HepG2 (cell line): ENCODE measurements around the gene RASGRF1. TPM values are rescaled to one million over a fixed set of nuclear protein-coding genes. Genes with fewer than 3 reads are reported as not detected.

Source experiments
- ATAC-seq: fragments of 200-7000 bp; cut with Tn5 transposase; 3 replicates; pipeline ENCODE4 v1.9.1; 2020; ENCODE audit warnings: mild to moderate bottlenecking, moderate library complexity
- BruUV-seq: library from RNA; stranded (reverse); fragments of 400-500 nt; replicated peaks from 2 replicates; lab custom pipeline; 2021; lab: Mats Ljungman, UMichigan
- CTCF ChIA-PET: fragments of 300-600 bp; formaldehyde crosslinking; extraction: SDS; loops from one replicate; lab custom pipeline; 2021; ENCODE audit warnings: low total read pairs, inconsistent platforms, low intra/inter-chr PET ratio; lab: Yijun Ruan, JAX
- POLR2A ChIA-PET: fragments of 350-600 bp; sonication (Branson Sonifier 250); formaldehyde crosslinking; loops from one replicate; lab custom pipeline; 2020; ENCODE audit warnings: antibody characterized with exemption, inconsistent platforms; lab: Yijun Ruan, JAX
- DNase-seq: peaks from one replicate; pipeline ENCODE4 v3.0.0-alpha.2; 2015; ENCODE audit warnings: low spot score
- FAIRE-seq: peaks from 3 replicates; lab custom pipeline; 2011; peaks lifted over from hg19 to GRCh38; lab: Jason Lieb, UNC
- H2AFZ ChIP-seq: one replicate; pipeline ENCODE4 v1.6.1; 2011; ENCODE audit warnings: low read length, inconsistent platforms
- H3K27ac ChIP-seq: fragments of 300-600 bp; 3 replicates; pipeline ENCODE4 v1.8.0; 2011; ENCODE audit warnings: mixed run types, mild to moderate bottlenecking, mixed read lengths, low read length, inconsistent platforms; ENCODE audit not compliant: insufficient read depth; ENCODE audit errors: extremely low read length
- H3K27me3 ChIP-seq, 2 experiments: fragments of 200-600 bp in 1 of 2; 2 replicates in 1 of 2; 3 replicates in 1 of 2; pipeline versions ENCODE4 v1.6.0 to v1.8.0; 2011; ENCODE audit warnings: low read length in 2 of 2, mild to moderate bottlenecking in 2 of 2, moderate library complexity in 2 of 2, inconsistent platforms in 1 of 2; ENCODE audit not compliant: insufficient read depth in 2 of 2, control insufficient read depth in 1 of 2
- H3K36me3 ChIP-seq, 2 experiments: fragments of 200-600 bp in 1 of 2; replicated peaks in 1 of 2; 2 replicates in 1 of 2; 3 replicates in 1 of 2; pipeline versions ENCODE4 v1.5.1 to v1.8.0; 2011; ENCODE audit warnings: low read length in 2 of 2, inconsistent platforms in 1 of 2; ENCODE audit not compliant: insufficient read depth in 2 of 2, control insufficient read depth in 1 of 2
- H3K4me1 ChIP-seq: 2 replicates; pipeline ENCODE4 v1.5.1; 2012; ENCODE audit warnings: low read length, inconsistent platforms; ENCODE audit not compliant: insufficient read depth
- H3K4me2 ChIP-seq: 2 replicates; pipeline ENCODE4 v1.6.0; 2011; ENCODE audit warnings: low read depth, low read length, inconsistent platforms
- H3K4me3 ChIP-seq, 3 experiments: fragments of 200-600 bp in 1 of 3; sonication (generic), shearing (Covaris generic) in 1 of 3; replicated peaks in 1 of 3; 2 replicates each; pipeline ENCODE4 v1.5.1; 2011 to 2016; ENCODE audit warnings: low read length in 3 of 3, inconsistent platforms in 2 of 3, low read depth in 2 of 3, mild to moderate bottlenecking in 2 of 3, control low read depth in 1 of 3, mixed read lengths in 1 of 3; ENCODE audit not compliant: insufficient read depth in 1 of 3
- H3K79me2 ChIP-seq: one replicate; pipeline ENCODE4 v1.6.1; 2011; ENCODE audit warnings: low read length, inconsistent platforms; ENCODE audit not compliant: insufficient read depth
- H3K9ac ChIP-seq: 2 replicates; pipeline ENCODE4 v1.6.0; 2011; ENCODE audit warnings: mild to moderate bottlenecking, low read depth, low read length, inconsistent platforms; ENCODE audit not compliant: insufficient read depth
- H3K9me3 ChIP-seq: 2 replicates; pipeline ENCODE4 v1.5.1; 2012; ENCODE audit warnings: mild to moderate bottlenecking, low read length
- H4K20me1 ChIP-seq: 2 replicates; pipeline ENCODE4 v1.6.0; 2011; ENCODE audit warnings: inconsistent platforms, mild to moderate bottlenecking, low read length, moderate library complexity; ENCODE audit not compliant: insufficient read depth
- ETS1 ChIP-seq: sonication (generic); formaldehyde crosslinking; IDR thresholded peaks from 2 replicates; pipeline ENCODE4 v1.4.0; 2020; ENCODE audit warnings: missing genetic modification reagents
- NCOA2 ChIP-seq: sonication (generic); formaldehyde crosslinking; IDR thresholded peaks from 2 replicates; pipeline ENCODE4 v1.8.0; 2022; ENCODE audit warnings: inconsistent platforms
- RCOR2 ChIP-seq: IDR thresholded peaks from 2 replicates; pipeline ENCODE4 v1.6.1; 2016; ENCODE audit warnings: missing biosample characterization, missing genetic modification reagents
- RFX3 ChIP-seq: IDR thresholded peaks from 2 replicates; pipeline ENCODE4 v1.6.1; 2016; ENCODE audit warnings: missing biosample characterization, missing genetic modification reagents
- SOX13 ChIP-seq, 3 experiments: fragments of 450-650 bp in 1 of 3; sonication (generic) in 1 of 3; formaldehyde crosslinking in 1 of 3; IDR thresholded peaks in 2 of 3; conservative IDR thresholded peaks in 1 of 3; 2 replicates each; pipeline versions ENCODE4 v1.5.0 to v1.6.1; 2016 to 2020; ENCODE audit warnings: antibody characterized with exemption in 1 of 3, mild to moderate bottlenecking in 1 of 3, missing compliant biosample characterization in 1 of 3, missing genetic modification reagents in 1 of 3, moderate library complexity in 1 of 3
- STAT5B ChIP-seq: sonication (generic); formaldehyde crosslinking; IDR thresholded peaks from 2 replicates; pipeline ENCODE4 v1.4.0; 2020; ENCODE audit warnings: missing genetic modification reagents
- TARDBP ChIP-seq: sonication (generic); formaldehyde crosslinking; IDR thresholded peaks from 2 replicates; pipeline ENCODE4 v1.8.0; 2022; ENCODE audit warnings: mild to moderate bottlenecking, missing genetic modification reagents
- YY1 ChIP-seq: IDR thresholded peaks from 2 replicates; pipeline ENCODE4 v1.6.1; 2011; ENCODE audit warnings: low read length, low read depth, moderate library complexity, mild to moderate bottlenecking; ENCODE audit not compliant: insufficient read depth, insufficient replicate concordance
- ZBTB4 ChIP-seq: sonication (generic); formaldehyde crosslinking; IDR thresholded peaks from 2 replicates; pipeline ENCODE4 v1.4.0; 2020; ENCODE audit warnings: missing genetic modification reagents, mild to moderate bottlenecking, borderline replicate concordance
- ZNF280B ChIP-seq: sonication (generic); formaldehyde crosslinking; IDR thresholded peaks from 2 replicates; pipeline ENCODE4 v1.5.0; 2020; ENCODE audit warnings: missing genetic modification reagents, mild to moderate bottlenecking, borderline replicate concordance
- ZNF335 ChIP-seq: sonication (generic); formaldehyde crosslinking; IDR thresholded peaks from 2 replicates; pipeline ENCODE4 v1.4.0; 2020; ENCODE audit warnings: missing genetic modification reagents
- ZNF383 ChIP-seq: sonication (generic); formaldehyde crosslinking; IDR thresholded peaks from 2 replicates; pipeline ENCODE4 v1.4.0; 2020; ENCODE audit warnings: missing genetic modification reagents, mild to moderate bottlenecking, borderline replicate concordance
- ZNF496 ChIP-seq: sonication (generic); formaldehyde crosslinking; IDR thresholded peaks from 2 replicates; pipeline ENCODE4 v1.8.1; 2023; ENCODE audit warnings: mild to moderate bottlenecking, moderate library complexity, missing genetic modification reagents; ENCODE audit not compliant: insufficient replicate concordance
- ZNF563 ChIP-seq: sonication (generic); formaldehyde crosslinking; IDR thresholded peaks from 2 replicates; pipeline ENCODE4 v1.8.0; 2022; ENCODE audit warnings: mild to moderate bottlenecking, moderate library complexity, missing genetic modification reagents
- ZNF598 ChIP-seq: sonication (generic); formaldehyde crosslinking; IDR thresholded peaks from 2 replicates; pipeline ENCODE4 v1.5.1; 2020; ENCODE audit warnings: mild to moderate bottlenecking, missing genetic modification reagents, borderline replicate concordance
- ZNF672 ChIP-seq: sonication (generic); formaldehyde crosslinking; IDR thresholded peaks from 2 replicates; pipeline ENCODE4 v1.8.1; 2022; ENCODE audit warnings: missing genetic modification reagents
- WGBS: methylation state at CpG from one replicate; pipeline ENCODE4 v1.1.6; 2017; ENCODE audit warnings: low lambda C conversion rate; 5-methylcytosine and 5-hydroxymethylcytosine counted together
- in situ Hi-C: cut with HindIII; loops from 2 replicates; pipeline ENCODE4 v1.10.0; 2017; ENCODE audit warnings: low pct_unique_long_range_greater_than_20kb; ENCODE audit not compliant: extremely low pct_ligation_motif_present
- intact Hi-C: fragments of 100-400 bp; cut with micrococcal nuclease; formaldehyde crosslinking; loops from one replicate; pipeline ENCODE4 v1.10.0; 2022; ENCODE audit not compliant: unreplicated experiment
- polyA plus RNA-seq, 8 experiments: library from polyadenylated mRNA; depleted of rRNA in 3 of 8; stranded (reverse) in 7 of 8; unstranded in 1 of 8; fragments of >200 nt; fragmentation: Illumina TruSeq in 4 of 8; extraction: Trizol in 4 of 8; gene quantifications; 2 replicates each; pipeline versions ENCODE4 v1.2.1 to v1.2.3, GENCODE V29; 2011 to 2016; ENCODE audit warnings: low read depth in 4 of 8, missing spikeins in 1 of 8, mixed read lengths in 1 of 8; ENCODE audit not compliant: insufficient read depth in 1 of 8
- total RNA-seq, 5 experiments: library from RNA; depleted of rRNA; stranded (reverse); fragments of >200 nt; fragmentation: Illumina TruSeq; extraction: Trizol; gene quantifications; 2 replicates each; pipeline ENCODE4 v1.2.3, GENCODE V29; 2016; ENCODE audit warnings: low read depth in 1 of 5

RASGRF1 gene
- total and polyA plus RNA-seq, 2 of the 13 experiments (the other 11 are each of a cell fraction or from before 2014, with no cell fraction given): 0.55 to 3.0 TPM

- in situ Hi-C loops (no loop called here), intact Hi-C loops (loop anchor here (1.0 kb wide), 1 partner anchor 68 kb away; no protein-coding TSS in a partner anchor)
- no peak for FAIRE-seq
- H3K4me2 ChIP-seq: no peak overlapping the region
- ChIA-PET POLR2A (interaction anchor here (1.2 to 2.1 kb wide), 6 partner anchors 9 to 66 kb away, joined by 3 to 20 read pairs (median 6); no protein-coding TSS in a partner anchor), CTCF (interaction anchor here (1.7 to 2.1 kb wide), 2 partner anchors 28 to 69 kb away, joined by 15 to 18 read pairs; no protein-coding TSS in a partner anchor)
- H3K4me1 ChIP-seq: peaks cover 46% of the 10 kb centered on the region
- no peaks in the 10 kb centered on the region for H4K20me1 ChIP-seq
- no peak for ATAC-seq
- H3K27ac ChIP-seq: no peak overlapping the region
- TF ChIP-seq ZNF598 (CRISPR knock-in tag) (no peak), TARDBP (CRISPR knock-in tag) (no peak), ZNF563 (CRISPR knock-in tag) (no peak), ZNF335 (no peak), RFX3 (CRISPR knock-in tag) (no peak), YY1 (no peak), ZBTB4 (0 out of 2 replicates have a peak, but pooled peaks have one; percentile 12), ZNF280B (CRISPR knock-in tag) (0 out of 2 replicates have a peak, but pooled peaks have one; percentile 11), ZNF383 (CRISPR knock-in tag) (no peak), RCOR2 (CRISPR knock-in tag) (no peak), STAT5B (CRISPR knock-in tag) (no peak), ZNF672 (CRISPR knock-in tag) (0 out of 2 replicates have a peak, but pooled peaks have one; percentile 19), ETS1 (CRISPR knock-in tag) (no peak), ZNF496 (CRISPR knock-in tag) (no peak), NCOA2 (CRISPR knock-in tag) (no peak), SOX13 (IDR thresholded peaks at IDR 0.05) (no peak), SOX13 (CRISPR knock-in tag; conservative IDR thresholded peaks at IDR 0.05 in 1 of 2, IDR thresholded peaks at IDR 0.05 in 1 of 2) (no peak)
- no peaks in the 10 kb centered on the region for H3K36me3 ChIP-seq
- H3K4me3 ChIP-seq: no peak overlapping the region
- no TSS peak for BruUV-seq
- DNase-seq: no peak
- H3K9ac ChIP-seq: no peak overlapping the region
- H3K9me3 ChIP-seq: no peaks in the 10 kb centered on the region
- no peaks in the 10 kb centered on the region for H3K79me2 ChIP-seq
- no peak overlapping the region for H2AFZ ChIP-seq
- WGBS: 98% methylated on average over 19 of the region's 19 CpGs
- no peaks in the 10 kb centered on the region for H3K27me3 ChIP-seq
Measured at GRCh38 chr15:78978601-78979179, 111.9 kb downstream of the RASGRF1 start.
